Fibroblast of skin of back (primary cell): ENCODE results near the gene SECISBP2L.
A peak's percentile ranks its signal among the peaks of the same experiment; 100 is the strongest.

ENCODE experiments used
- DNase-seq: peaks from one replicate; pipeline ENCODE4 v3.0.0-alpha.2; 2013

SECISBP2L gene

DNA sequence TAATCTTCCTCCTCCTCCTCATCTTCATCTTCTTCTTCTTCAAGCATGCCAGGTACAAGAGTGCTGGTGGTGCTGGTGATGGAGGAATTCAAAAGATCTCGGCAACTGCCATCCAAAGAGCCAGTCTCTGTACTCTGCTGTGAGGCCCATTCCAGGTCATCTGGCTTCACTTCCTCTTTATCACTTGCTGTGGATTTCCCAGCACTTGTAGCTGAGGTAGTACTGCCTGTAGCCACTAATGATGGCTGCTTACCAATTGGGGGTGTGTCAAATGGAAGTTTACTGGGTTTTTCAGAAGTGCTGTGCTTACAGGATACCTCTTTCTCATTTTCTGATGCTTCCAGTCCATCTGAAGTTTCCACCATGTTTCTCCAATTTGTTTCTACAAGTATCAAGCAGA is 53.7 kb downstream of the SECISBP2L start:
- no peak for DNase-seq

DNA sequence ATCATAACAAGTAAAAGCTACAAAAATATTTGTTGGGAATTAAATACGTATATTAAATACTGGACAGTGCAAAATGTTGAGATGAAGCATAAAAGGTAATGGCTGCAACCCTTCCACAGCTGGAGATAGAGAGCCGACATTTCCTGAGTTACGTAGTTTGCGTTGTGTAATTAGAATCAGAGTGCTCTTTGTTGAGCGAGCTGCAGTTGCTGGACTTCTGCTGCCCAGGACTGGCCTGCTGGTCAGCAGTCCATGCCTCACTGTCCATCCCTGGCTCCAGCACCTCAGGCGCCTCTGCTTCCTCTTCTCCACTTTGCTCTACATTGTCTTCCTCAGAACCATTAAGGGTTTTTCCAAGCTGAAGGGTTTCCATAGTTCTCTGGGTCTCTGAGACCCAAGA is 54.1 kb downstream of the SECISBP2L start:
- DNase-seq = no peak

- DNase-seq = peak; percentile 87
Measured at GRCh38 chr15:48989170-48989569, 57.1 kb downstream of the SECISBP2L start.

DNA sequence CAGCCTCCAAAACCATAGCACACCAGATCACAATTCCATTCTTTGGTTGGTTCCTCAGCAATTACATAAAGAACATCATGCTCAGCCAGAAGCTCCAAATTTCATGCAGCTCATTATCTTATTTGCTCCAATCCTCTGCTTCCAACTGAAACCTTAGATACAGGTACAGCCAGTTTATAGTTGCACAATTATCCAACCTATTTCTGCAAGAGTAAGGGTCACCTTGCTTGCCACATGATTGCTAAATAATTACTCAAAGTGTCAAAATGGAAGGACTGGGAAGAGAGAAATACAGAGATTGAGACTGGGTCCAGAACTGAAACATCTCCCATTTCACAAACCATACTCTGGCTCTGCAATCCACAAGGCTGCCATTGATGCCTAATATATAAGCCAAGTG is 59.1 kb downstream of the SECISBP2L start:
- DNase-seq = no peak

DNA sequence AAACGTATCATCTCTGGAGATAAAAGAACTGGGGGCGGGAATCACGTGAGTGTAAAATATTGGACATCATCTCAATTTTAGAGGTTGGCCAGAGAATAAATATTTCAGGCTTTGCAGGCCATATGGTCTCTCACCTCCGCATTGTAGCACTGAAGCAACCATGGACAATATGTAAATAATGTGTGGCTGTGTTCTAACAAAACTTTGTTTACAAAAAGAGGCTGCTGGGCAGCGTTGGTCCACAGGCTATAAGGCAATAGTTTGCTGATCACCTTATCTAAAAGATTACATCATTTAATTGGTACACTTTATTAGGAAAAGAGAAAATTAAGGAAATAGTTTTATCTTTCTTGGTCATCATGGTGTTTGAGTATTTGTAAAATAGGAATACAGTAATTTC is 60.0 kb downstream of the SECISBP2L start:
- DNase-seq = no peak

GRCh38 chr15:48985516-48985915 is 60.7 kb downstream of the SECISBP2L start:
- DNase-seq = no peak

DNA sequence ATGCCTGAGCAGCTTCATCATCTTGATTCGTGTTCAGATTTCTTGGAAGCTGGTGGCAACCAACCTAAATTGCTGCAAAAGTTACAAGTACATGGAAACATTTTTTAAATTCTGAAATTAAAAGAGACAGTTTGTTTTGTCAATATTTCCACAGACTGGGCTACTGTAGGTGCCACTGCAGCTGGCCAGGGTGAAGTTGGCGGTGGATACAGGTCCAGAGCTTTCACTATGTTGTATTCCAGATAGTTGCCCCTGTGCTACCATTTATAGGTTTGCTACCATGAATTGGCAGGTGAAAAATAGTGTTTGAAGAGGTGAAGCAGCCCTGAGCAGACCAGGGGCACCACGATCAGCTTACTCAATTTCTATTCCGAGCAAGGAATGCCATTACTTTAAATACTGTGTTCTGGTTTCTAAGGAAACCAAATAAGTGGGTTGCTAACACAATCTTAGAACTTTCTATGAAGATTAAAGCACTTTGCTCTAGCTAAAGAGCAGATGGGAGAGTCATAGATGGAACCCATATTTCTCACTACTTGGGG is 61.4 kb downstream of the SECISBP2L start:
- DNase-seq = peak; percentile 47

- DNase-seq = no peak
Measured at GRCh38 chr15:48984021-48984710, 62.1 kb downstream of the SECISBP2L start.

DNA sequence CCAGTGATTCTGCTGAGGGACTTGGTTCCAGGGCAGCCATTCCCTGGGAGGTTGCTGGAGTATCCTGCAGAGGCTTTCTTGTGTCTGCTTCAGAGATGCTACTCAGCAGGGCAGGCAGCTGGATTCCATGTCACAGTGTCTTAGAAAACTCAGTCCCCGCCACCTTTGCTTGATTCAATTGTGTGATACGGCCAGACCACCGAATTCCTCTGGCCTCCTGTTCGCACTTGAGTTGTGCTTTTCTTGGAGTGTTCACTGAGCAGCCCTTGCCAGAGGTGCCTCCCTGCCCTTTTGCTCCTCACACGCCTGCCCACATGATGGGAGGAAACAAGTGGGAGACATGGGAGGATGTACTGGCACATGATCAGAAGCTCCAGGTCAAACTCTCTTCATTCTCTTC is 62.9 kb downstream of the SECISBP2L start:
- DNase-seq = no peak

- no peak for DNase-seq
Measured at GRCh38 chr15:48981941-48982340, 64.3 kb downstream of the SECISBP2L start.

GRCh38 chr15:48978638-48979037 is 67.6 kb downstream of the SECISBP2L start:
- no peak for DNase-seq

DNA sequence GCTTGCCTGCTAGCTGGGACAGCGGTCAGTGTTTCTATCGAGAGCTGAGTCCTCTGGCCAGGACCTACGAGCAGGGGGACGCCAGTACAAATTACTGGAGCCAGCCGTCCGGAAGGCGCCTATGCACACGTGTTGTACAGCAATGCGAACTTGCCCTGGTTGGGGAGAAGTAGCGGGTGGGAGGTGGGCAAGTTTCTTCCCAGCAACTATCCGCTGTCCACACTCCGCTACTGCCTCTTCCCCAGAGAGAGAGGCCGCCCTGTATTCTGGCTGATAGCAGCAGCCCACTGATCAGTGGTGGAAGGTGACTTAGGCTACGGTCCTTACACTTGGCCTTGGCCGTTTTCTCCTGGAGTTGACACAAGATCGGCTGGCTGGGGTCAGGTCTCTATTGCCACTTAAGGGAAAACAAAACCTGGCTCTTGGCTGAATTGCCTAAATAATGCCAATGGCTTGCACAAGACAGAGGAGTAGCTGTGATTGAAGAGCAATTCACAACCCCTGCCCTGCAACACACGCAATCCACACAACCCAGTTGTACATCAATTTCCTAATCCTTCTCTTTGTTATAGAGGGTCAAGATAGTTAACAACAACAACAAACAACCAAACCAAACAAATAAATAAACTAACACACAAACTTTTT is 69.7 kb downstream of the SECISBP2L start:
- no peak for DNase-seq

DNA sequence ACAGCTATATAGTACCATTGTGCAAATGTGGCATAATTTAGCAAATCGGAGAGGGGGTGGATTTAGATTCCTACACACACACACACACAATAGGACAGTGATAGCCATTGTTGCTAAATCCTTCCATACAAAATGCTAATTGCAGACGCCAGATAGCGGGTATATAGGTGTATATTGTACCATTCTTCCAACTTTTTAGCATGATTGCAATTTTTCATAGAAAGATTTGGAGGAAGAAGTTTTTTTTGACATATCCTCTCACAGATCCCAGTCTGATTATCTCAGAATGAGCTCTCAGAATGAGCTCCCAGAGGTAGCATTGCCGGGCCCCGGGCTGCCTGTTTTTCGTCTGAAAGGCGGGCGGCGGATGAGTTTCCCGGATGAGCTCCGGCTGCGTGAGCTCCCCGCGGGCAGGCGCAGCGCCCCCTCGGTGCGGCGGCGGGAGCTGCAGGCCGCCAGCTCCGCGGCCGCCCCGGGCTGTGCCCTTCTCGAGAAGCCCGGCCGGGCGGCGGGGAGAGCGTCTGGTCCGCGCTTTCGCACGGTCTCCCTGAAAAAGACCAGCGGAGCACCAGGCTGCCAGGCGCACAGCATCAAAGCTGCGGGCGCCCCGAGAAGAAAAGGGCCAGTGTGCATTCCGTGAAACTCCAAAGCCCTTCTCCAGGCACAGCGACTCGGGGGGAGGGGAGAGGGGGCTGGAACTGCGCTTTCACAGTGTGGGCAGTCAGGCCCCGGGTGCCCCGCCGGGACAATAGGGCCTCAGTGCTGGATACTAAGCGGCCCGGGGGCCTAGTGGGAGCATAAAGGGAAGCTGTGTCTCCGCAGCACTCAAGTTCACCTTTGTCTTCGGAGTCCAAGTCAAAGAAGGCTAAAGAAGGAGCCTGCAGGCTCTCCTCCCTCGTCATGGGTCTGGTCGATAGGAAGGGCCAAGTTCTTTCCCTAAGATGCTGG is 70.5 kb downstream of the SECISBP2L start:
- DNase-seq = peak; percentile 83

DNA sequence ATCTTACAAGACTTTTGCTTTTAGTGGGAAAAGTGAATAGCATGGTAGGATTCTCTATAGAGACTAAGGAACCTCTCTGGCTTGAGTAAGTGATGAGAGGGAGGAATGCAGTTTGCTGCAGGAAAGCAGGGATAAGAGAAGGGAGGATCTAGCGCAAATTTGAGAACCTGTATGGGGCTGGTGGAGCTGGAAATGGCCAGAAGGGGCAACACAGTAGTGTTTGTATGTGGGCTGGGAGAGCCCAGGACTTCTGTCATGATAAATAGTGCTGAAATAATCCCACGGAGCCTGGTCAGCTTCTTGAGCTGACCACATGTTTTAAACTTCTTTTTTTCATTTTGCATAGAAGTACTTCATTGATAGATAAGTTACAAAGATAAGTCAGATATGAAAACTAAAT is 71.4 kb downstream of the SECISBP2L start:
- no peak for DNase-seq

GRCh38 chr15:48972750-48973503 is 73.3 kb downstream of the SECISBP2L start:
- no peak for DNase-seq

GRCh38 chr15:48970926-48971325 is 75.3 kb downstream of the SECISBP2L start:
- DNase-seq = peak; percentile 67

GRCh38 chr15:48968066-48968465 is 78.2 kb downstream of the SECISBP2L start:
- DNase-seq = no peak

- DNase-seq = peak; percentile 71
Measured at GRCh38 chr15:48967336-48967735, 78.9 kb downstream of the SECISBP2L start.

DNA sequence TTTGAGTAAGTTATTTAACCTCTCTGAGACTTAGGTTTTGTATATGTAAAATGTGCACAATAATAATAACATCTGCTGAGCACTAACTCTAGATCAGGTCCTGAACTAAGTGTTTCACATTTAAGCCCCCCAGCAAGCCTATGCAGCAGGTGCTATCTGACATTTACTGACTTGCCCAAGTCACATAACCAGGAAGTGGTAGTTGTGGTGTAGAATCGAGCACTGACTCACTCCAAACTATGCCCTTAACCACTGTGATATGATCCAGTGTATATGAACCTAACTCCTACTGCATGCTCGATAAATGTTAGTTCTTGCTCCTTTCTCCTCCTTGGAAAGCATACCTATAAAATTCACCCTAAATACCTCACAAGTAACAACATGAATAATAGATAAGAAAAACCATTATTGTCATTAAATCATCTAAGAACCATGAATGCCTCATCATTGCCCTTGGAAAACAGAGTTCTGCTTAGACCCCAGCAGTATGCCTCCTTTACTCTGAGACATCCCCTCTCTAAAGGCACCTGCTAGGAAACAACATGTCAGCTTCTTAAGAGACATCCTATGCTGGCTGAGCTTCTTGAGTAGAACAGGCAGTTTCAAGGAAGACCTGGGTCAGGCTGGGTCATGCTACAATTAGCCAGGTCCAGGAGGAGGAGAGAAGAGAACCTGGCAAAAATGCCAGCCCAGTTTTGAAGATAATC is 79.5 kb downstream of the SECISBP2L start:
- DNase-seq = peak; percentile 82

DNA sequence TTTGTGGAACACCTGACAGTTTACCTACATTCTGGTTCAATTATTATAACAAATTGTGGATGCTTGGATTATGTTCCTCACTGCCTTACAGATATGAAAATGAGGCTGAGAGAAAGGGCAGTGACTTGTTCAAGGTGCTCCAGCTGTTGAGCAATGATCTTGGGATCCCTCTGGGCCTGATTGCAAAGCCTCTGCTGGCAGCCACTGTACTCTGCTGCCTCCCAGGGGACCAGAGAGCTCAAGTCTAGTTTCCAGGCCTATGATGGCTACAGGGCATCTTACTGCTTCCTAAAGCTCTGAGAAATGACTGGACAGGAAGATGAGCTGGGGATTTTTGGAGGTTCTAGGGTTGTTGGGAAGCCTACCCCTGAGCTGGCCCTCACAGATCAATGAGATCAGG is 80.3 kb downstream of the SECISBP2L start:
- DNase-seq = peak; percentile 68

DNA sequence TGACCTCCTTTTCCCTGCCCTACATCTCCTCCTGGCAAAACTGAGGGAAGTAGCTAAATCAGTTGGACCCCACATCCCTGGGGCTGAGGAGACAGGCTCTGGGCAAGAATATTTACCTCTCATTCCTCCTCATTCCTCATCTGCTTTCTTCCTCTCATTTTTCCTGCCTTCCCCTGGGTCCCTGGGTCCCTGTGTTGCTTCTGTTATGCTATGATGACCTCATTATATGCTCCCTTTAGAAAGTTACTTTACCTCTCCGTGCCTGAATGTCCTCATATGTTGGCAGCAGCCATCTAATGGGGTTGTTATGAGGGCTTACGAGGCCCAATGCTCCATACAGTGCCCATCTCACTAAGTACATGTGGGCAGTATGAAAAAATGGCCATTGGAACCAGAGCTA is 81.3 kb downstream of the SECISBP2L start:
- DNase-seq = no peak
